Neural crest cell (in vitro differentiated cells): Measurements from ENCODE around the gene AUTS2. TPM values are rescaled to one million over a fixed set of nuclear protein-coding genes. Genes with fewer than 3 reads are reported as not detected.

Experiments
- DNase-seq: peaks from one replicate; pipeline ENCODE4 v3.0.0; 2021; ENCODE audit warnings: low read depth, mixed read lengths, low spot score
- H3K27ac Mint-ChIP-seq: one replicate; pipeline ENCODE4 v1.8.0; 2021; ENCODE audit warnings: mild to moderate bottlenecking, mixed read lengths; ENCODE audit not compliant: unreplicated experiment
- H3K27me3 Mint-ChIP-seq: 2 replicates; pipeline ENCODE4 v1.8.0; 2021; ENCODE audit warnings: low read depth, mild to moderate bottlenecking, mixed read lengths
- H3K36me3 Mint-ChIP-seq: 2 replicates; pipeline ENCODE4 v1.8.0; 2021; ENCODE audit warnings: low read depth, mild to moderate bottlenecking, mixed read lengths
- H3K4me1 Mint-ChIP-seq: 2 replicates; pipeline ENCODE4 v1.8.0; 2021; ENCODE audit warnings: mixed read lengths
- H3K4me3 Mint-ChIP-seq: one replicate; pipeline ENCODE4 v1.8.0; 2021; ENCODE audit warnings: mild to moderate bottlenecking, mixed read lengths
- H3K9me3 Mint-ChIP-seq: 2 replicates; pipeline ENCODE4 v1.8.0; 2021; ENCODE audit warnings: mixed read lengths
- total RNA-seq: library from RNA; stranded (reverse); gene quantifications from 2 replicates; pipeline ENCODE4 v1.2.1, GENCODE V29; 2021
- TF ChIP-seq, protein P1 (sequence below): fragments of 200-600 bp; sonication (generic); conservative IDR thresholded peaks from 2 replicates; pipeline ENCODE4 v1.5.0; 2021; ENCODE audit warnings: antibody characterized with exemption, mild to moderate bottlenecking

AUTS2 gene
- total RNA-seq, 1 donor from 2014 or later, result 152 TPM

DNA sequence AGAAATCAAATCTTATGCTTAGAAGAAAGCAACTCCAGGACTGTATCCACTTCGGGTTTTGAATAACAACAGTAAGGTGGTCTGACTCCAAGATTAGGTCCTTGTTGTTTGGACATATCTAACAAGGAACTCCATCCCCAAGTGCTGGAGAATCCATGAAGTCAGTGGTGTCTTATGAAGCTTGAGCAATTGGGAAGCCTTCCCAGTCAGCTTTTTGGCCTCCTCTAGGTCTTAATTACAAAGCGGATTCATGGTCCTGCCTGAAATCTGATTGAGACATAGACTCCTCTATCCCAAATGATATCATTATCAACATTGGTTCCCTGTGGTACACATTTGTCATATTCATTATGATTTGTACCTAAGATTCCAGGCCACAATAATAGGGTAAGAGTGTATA lies 642.6 kb downstream of the AUTS2 start:
- peaks cover 51% of the 10 kb centered on the region for H3K4me1 Mint-ChIP-seq

DNA sequence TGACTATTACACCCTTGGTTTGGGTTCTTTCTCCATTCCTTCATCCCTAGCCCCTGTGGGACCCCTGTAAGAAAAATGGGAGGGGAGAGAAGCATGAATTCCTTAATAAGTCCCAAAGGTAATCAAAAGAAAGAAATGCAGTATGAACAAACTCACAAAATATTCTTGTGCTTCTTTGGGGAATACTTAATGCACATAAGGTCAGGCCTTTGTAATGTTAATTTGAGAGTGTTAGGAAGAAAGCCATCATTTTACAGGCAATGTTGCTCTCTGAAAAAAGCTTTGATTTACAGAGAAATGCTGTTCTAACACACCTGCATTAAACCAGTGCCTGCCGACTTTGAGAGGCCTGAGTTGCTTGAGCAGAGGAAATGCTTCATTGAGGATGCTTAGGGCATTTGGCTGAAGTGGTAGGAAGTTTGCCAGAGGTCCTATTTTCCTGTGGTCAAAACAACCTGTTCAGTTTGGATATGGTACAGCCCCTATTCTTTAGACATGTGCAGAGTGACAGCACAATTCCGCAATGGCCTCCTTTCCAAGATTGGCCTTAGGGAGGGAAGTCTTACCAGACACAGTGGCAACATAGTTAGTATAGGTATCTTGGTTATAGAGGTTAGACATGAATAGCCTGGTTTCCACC lies 643.4 kb downstream of the AUTS2 start:
- TF ChIP-seq, protein P1, sequence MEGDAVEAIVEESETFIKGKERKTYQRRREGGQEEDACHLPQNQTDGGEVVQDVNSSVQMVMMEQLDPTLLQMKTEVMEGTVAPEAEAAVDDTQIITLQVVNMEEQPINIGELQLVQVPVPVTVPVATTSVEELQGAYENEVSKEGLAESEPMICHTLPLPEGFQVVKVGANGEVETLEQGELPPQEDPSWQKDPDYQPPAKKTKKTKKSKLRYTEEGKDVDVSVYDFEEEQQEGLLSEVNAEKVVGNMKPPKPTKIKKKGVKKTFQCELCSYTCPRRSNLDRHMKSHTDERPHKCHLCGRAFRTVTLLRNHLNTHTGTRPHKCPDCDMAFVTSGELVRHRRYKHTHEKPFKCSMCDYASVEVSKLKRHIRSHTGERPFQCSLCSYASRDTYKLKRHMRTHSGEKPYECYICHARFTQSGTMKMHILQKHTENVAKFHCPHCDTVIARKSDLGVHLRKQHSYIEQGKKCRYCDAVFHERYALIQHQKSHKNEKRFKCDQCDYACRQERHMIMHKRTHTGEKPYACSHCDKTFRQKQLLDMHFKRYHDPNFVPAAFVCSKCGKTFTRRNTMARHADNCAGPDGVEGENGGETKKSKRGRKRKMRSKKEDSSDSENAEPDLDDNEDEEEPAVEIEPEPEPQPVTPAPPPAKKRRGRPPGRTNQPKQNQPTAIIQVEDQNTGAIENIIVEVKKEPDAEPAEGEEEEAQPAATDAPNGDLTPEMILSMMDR, result no peak
- Mint-ChIP-seq H3K9me3 (no peaks in the 10 kb centered on the region), H3K27me3 (no peaks in the 10 kb centered on the region), H3K4me1 (peaks cover 51% of the 10 kb centered on the region), H3K4me3 (no peak overlapping the region), H3K36me3 (no peaks in the 10 kb centered on the region), H3K27ac (no peak overlapping the region)
- DNase-seq, result no peak

More for the DNA sequence above, 642.6 kb downstream of the AUTS2 start:
- DNase-seq, result no peak
- TF ChIP-seq, protein P1, result no peak
- no peak overlapping the region for H3K27ac Mint-ChIP-seq
- no peaks in the 10 kb centered on the region for H3K9me3 Mint-ChIP-seq
- H3K36me3 Mint-ChIP-seq, result no peaks in the 10 kb centered on the region
- no peak overlapping the region for H3K4me3 Mint-ChIP-seq
- no peaks in the 10 kb centered on the region for H3K27me3 Mint-ChIP-seq

DNA sequence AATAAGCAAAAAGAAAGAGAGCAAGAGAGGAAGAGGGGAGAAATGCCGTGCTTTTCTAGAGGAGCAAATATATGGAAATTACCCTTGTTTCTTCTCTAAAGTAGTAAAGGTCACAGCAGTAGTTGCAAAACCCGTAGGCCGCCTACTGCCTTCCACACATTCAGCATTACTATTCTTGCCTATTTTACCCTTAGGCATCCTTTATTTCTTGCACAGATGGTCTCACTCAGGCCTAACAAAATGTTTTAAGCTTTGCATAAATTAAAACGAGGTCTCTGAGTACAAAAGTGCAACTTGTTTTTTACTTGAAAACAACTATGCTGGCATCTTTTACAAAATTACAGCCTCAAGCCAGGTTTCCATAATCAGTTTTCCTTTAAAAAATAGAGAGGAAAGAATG lies 644.6 kb downstream of the AUTS2 start:
- TF ChIP-seq, protein P1, result no peak
- H3K27me3 Mint-ChIP-seq, result no peaks in the 10 kb centered on the region

DNA sequence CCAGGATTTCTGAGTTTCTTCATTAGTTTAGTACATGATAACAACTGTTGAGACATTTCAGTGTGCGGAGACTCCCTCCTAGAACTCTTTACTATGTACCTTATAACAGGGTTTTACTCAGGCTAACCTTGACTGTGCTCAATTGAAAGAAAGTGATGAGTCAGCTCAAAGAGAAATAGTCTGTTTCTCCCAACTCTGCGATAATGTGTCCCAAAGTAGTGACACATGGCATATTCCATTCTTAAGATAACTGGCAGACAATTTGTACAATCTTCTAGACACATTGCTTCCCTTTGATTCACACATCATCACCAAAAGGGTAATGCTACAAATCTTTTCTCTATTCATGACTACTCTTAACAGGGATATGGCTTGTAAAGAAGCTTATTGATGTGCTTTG lies 645.2 kb downstream of the AUTS2 start:
- H3K27ac Mint-ChIP-seq, result no peak overlapping the region
- no peak for DNase-seq
- TF ChIP-seq, protein P1, result no peak
- peaks cover 5% of the 10 kb centered on the region for H3K36me3 Mint-ChIP-seq
- H3K27me3 Mint-ChIP-seq, result no peaks in the 10 kb centered on the region
- peaks cover 5% of the 10 kb centered on the region for H3K9me3 Mint-ChIP-seq
- no peak overlapping the region for H3K4me3 Mint-ChIP-seq
- peaks cover 39% of the 10 kb centered on the region for H3K4me1 Mint-ChIP-seq

More for the DNA sequence above, 644.6 kb downstream of the AUTS2 start:
- no peak for DNase-seq
- Mint-ChIP-seq H3K9me3 (peaks cover 4% of the 10 kb centered on the region), H3K27ac (no peak overlapping the region), H3K4me3 (no peak overlapping the region), H3K36me3 (peaks cover 4% of the 10 kb centered on the region), H3K4me1 (peaks cover 45% of the 10 kb centered on the region)

DNA sequence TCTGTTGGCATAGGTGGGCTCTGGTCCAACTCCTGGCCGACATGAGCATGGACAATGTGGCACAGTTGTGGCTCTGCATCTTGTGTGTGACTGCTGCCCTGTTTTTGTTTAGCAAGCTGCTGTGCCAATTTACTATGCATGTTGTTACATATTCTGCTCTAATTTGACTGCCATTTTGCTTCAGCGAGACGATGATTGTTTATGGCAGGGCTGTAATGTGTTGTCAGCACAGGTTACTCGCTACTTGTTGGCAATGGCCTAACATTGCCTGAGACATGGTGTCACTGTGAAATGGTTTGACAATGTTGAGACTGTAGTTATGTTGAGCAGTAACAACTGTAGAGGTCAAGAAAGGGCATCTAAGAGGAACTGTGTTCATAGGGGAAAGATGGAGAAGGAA lies 659.6 kb downstream of the AUTS2 start:
- Mint-ChIP-seq H3K4me1 (peaks cover 3% of the 10 kb centered on the region), H3K27ac (no peak overlapping the region), H3K9me3 (no peaks in the 10 kb centered on the region), H3K36me3 (peaks cover 4% of the 10 kb centered on the region), H3K27me3 (no peaks in the 10 kb centered on the region), H3K4me3 (no peak overlapping the region)
- DNase-seq, result no peak
- TF ChIP-seq, protein P1, result no peak
